Psoas muscle (tissue), 8 donors: ENCODE measurements around the gene JMJD6. TPM values are rescaled to one million over a fixed set of nuclear protein-coding genes. Genes with fewer than 3 reads are reported as not detected.

Source experiments
- ATAC-seq, 4 donors: fragments of 200-7000 bp; cut with Tn5 transposase; one replicate each; pipeline ENCODE4 v1.9.1; 2020; ENCODE audit warnings: moderate library complexity in 3 of 4, mild to moderate bottlenecking in 2 of 4
- DNase-seq, 2 donors: peaks; one replicate each; pipeline ENCODE4 v3.0.0-alpha.2; 2020
- H3K27ac ChIP-seq: fragments of 200-600 bp; one replicate; pipeline ENCODE4 v1.8.0; 2022
- H3K27me3 ChIP-seq, 3 donors: fragments of 200-600 bp in 1 of 3; one replicate each; pipeline versions ENCODE4 v1.6.1 to v1.8.0; 2013 to 2022; ENCODE audit warnings: low read length in 2 of 3, mild to moderate bottlenecking in 2 of 3, moderate library complexity in 1 of 3; ENCODE audit not compliant: insufficient read depth in 3 of 3
- H3K36me3 ChIP-seq, 2 donors: fragments of 200-600 bp in 1 of 2; one replicate each; pipeline versions ENCODE4 v1.6.1 to v1.8.0; 2013 to 2022; ENCODE audit warnings: low read depth in 1 of 2, mild to moderate bottlenecking in 1 of 2, moderate library complexity in 1 of 2; ENCODE audit not compliant: insufficient read depth in 1 of 2
- H3K4me1 ChIP-seq: fragments of 200-600 bp; one replicate; pipeline ENCODE4 v1.8.0; 2022
- H3K4me3 ChIP-seq: fragments of 200-600 bp; one replicate; pipeline ENCODE4 v1.8.0; 2022; ENCODE audit warnings: mild to moderate bottlenecking
- H3K9me3 ChIP-seq: fragments of 200-600 bp; one replicate; pipeline ENCODE4 v1.8.0; 2022
- CTCF ChIP-seq: fragments of 200-600 bp; IDR thresholded peaks from one replicate; pipeline ENCODE4 v1.8.0; 2022; ENCODE audit warnings: antibody characterized with exemption
- WGBS, 3 donors: extraction: QIAGEN DNeasy Blood & Tissue Kit; methylation state at CpG; one replicate each; pipeline versions ENCODE4 v1.1.6 to v1.1.7; 2013; 5-methylcytosine and 5-hydroxymethylcytosine counted together
- intact Hi-C, 2 donors: fragments of 100-400 bp; cut with DNase I; formaldehyde crosslinking; loops; one replicate each; pipeline versions ENCODE4 v1.11.0 to v1.14.2; 2022
- polyA plus RNA-seq, 3 donors: library from polyadenylated mRNA; stranded (reverse); fragments of 200-250 nt; gene quantifications; one replicate each; pipeline ENCODE4 v1.2.3, GENCODE V29; 2013
- total RNA-seq, 4 donors: library from RNA; stranded (reverse); fragmentation: NEBNext Ultra II Directional in 2 of 4; extraction: Animal tissue kit (Norgen Biotek cat#: 25700) in 2 of 4; gene quantifications; one replicate each; pipeline versions ENCODE4 v1.2.1 to v1.2.4, GENCODE V29; 2021 to 2023
- donor health status: healthy with polysubstance abuse.
- donor health status: DM: no; HTN: no; CAD: no; lungs with moderate emphysema.
- donor health status: Bipolar disorder and iron deficiency.
- donor health status: healthy.
- donor health status: DM: yes; HTN: yes; CAD: no.
- donor health status: DM: no; HTN: no; CAD: no.
- donor health status: DM: no; HTN: no; CAD: no.
- donor health status: DM: yes; HTN: yes; CAD: no.

Gene JMJD6
- total and polyA plus RNA-seq, 7 donors, result 30.8 to 81.9 (median 53.0) TPM

GRCh38 chr17:76722279-76722678 lies 4.1 kb downstream of the JMJD6 start:
- Histone ChIP-seq H3K4me1 (peaks cover 34% of the 10 kb centered on the region), H3K27ac (peak overlapping the region; percentile 28), H3K4me3 (no peak overlapping the region), H3K27me3 (no peaks in the 10 kb centered on the region), H3K36me3 (peaks cover 6 to 81% of the 10 kb centered on the region in 2 donors), H3K9me3 (no peaks in the 10 kb centered on the region)
- no peak for ATAC-seq
- 92 to 93% (median 93%) methylated on average over 8 of the region's 8 CpGs for WGBS, 3 donors
- no peak for DNase-seq
- intact Hi-C loops, result no loop called here
- no peak for TF ChIP-seq CTCF

- no peak for TF ChIP-seq CTCF
- H3K4me1 ChIP-seq, result peaks cover 42% of the 10 kb centered on the region
- no peak for DNase-seq
These were observed 4.9 kb downstream of the JMJD6 start for GRCh38 chr17:76721463-76721862.

GRCh38 chr17:76720941-76721340 lies 5.5 kb downstream of the JMJD6 start:
- no peak for TF ChIP-seq CTCF
- ATAC-seq (no peak), DNase-seq (no peak)
- Histone ChIP-seq H3K27ac (no peak overlapping the region), H3K4me1 (peaks cover 45% of the 10 kb centered on the region), H3K9me3 (no peaks in the 10 kb centered on the region), H3K4me3 (no peak overlapping the region), H3K27me3 (no peaks in the 10 kb centered on the region), H3K36me3 (peaks cover 6 to 95% of the 10 kb centered on the region in 2 donors)
- intact Hi-C loops, result no loop called here
- WGBS, 3 donors, result 86 to 94% (median 88%) methylated on average over 9 of the region's 9 CpGs

More at GRCh38 chr17:76721463-76721862, 4.9 kb downstream of the JMJD6 start:
- Histone ChIP-seq H3K4me3 (peak overlapping the region; percentile 15), H3K36me3 (peaks cover 6 to 89% of the 10 kb centered on the region in 2 donors), H3K27ac (no peak overlapping the region), H3K27me3 (no peaks in the 10 kb centered on the region), H3K9me3 (no peaks in the 10 kb centered on the region)
- intact Hi-C loops, result no loop called here
- ATAC-seq, result no peak
- WGBS, 3 donors, result 84 to 91% (median 88%) methylated on average over 10 of the region's 10 CpGs

GRCh38 chr17:76720211-76720610 lies 6.2 kb downstream of the JMJD6 start:
- intact Hi-C loops, result no loop called here
- WGBS, 3 donors, result 81 to 88% (median 87%) methylated on average over 9 of the region's 9 CpGs
- H3K4me3 ChIP-seq, result no peak overlapping the region
- no peak overlapping the region for H3K27ac ChIP-seq
- no peak for ATAC-seq
- no peak for TF ChIP-seq CTCF
- H3K27me3 ChIP-seq, result no peaks in the 10 kb centered on the region
- H3K36me3 ChIP-seq, result peaks cover 6 to 99% of the 10 kb centered on the region in 2 donors
- peaks cover 49% of the 10 kb centered on the region for H3K4me1 ChIP-seq
- DNase-seq, result no peak
- no peaks in the 10 kb centered on the region for H3K9me3 ChIP-seq

GRCh38 chr17:76718516-76718915 lies 7.9 kb downstream of the JMJD6 start:
- Histone ChIP-seq H3K9me3 (no peaks in the 10 kb centered on the region), H3K27ac (no peak overlapping the region), H3K27me3 (no peaks in the 10 kb centered on the region), H3K4me1 (peaks cover 45% of the 10 kb centered on the region), H3K36me3 (peaks cover 8 to 97% of the 10 kb centered on the region in 2 donors), H3K4me3 (no peak overlapping the region)
- 84 to 90% (median 85%) methylated on average over 16 of the region's 16 CpGs for WGBS, 3 donors
- TF ChIP-seq CTCF, result no peak
- intact Hi-C loops, result no loop called here
- ATAC-seq (no peak), DNase-seq (no peak)
